ENCODE measurements around the gene HOXA6.

HOXA6 gene

GRCh38 chr7:27111042-27111750, 36.4 kb downstream of the HOXA6 start:
- no peak for TF ChIP-seq Cebpa-rat (IDR thresholded peaks at IDR 0.05)
- Histone ChIP-seq H3K4me2 (no peak overlapping the region), H3K4me1 (no peaks in the 10 kb centered on the region), H3K4me3 (no peak overlapping the region), H3K27me3 (no peaks in the 10 kb centered on the region), H4K20me1 (no peaks in the 10 kb centered on the region), H3K9me3 (replicated peaks in 1 of 11) (peaks cover 21 to 56% (median 43%) of the 10 kb centered on the region in 11 experiments; a peak in 21 of 22 replicates), H3K36me3 (no peaks in the 10 kb centered on the region; a peak in 1 of 22 replicates), H3K9ac (no peak overlapping the region), H3K27ac (no peak overlapping the region)

GRCh38 chr7:27110186-27111031, 37.2 kb downstream of the HOXA6 start:
- Histone ChIP-seq H3K4me3 (no peak overlapping the region), H3K9me3 (replicated peaks in 1 of 11) (peaks cover 22 to 59% (median 45%) of the 10 kb centered on the region in 11 experiments; a peak in 21 of 22 replicates), H3K27me3 (no peaks in the 10 kb centered on the region), H4K20me1 (no peaks in the 10 kb centered on the region), H3K9ac (no peak overlapping the region), H3K36me3 (no peaks in the 10 kb centered on the region; a peak in 1 of 22 replicates), H3K4me2 (no peak overlapping the region), H3K4me1 (no peaks in the 10 kb centered on the region), H3K27ac (no peak overlapping the region)
- TF ChIP-seq Cebpa-rat (IDR thresholded peaks at IDR 0.05): no peak

GRCh38 chr7:27109466-27110185, 37.9 kb downstream of the HOXA6 start:
- H3K9ac ChIP-seq: no peak overlapping the region
- peaks cover 22 to 59% (median 45%) of the 10 kb centered on the region in 11 experiments; a peak in 21 of 22 replicates for H3K9me3 ChIP-seq (replicated peaks in 1 of 11)
- H4K20me1 ChIP-seq: no peaks in the 10 kb centered on the region
- no peak overlapping the region for H3K4me3 ChIP-seq
- no peaks in the 10 kb centered on the region; a peak in 1 of 22 replicates for H3K36me3 ChIP-seq
- no peaks in the 10 kb centered on the region for H3K4me1 ChIP-seq
- no peaks in the 10 kb centered on the region for H3K27me3 ChIP-seq
- no peak for TF ChIP-seq Cebpa-rat (IDR thresholded peaks at IDR 0.05)
- no peak overlapping the region for H3K27ac ChIP-seq
- H3K4me2 ChIP-seq: no peak overlapping the region

GRCh38 chr7:27108390-27109127, 39.0 kb downstream of the HOXA6 start:
- Histone ChIP-seq H3K9me3 (replicated peaks in 1 of 11) (peaks cover 22 to 63% (median 46%) of the 10 kb centered on the region in 11 experiments; a peak in 21 of 22 replicates), H4K20me1 (no peaks in the 10 kb centered on the region), H3K27me3 (no peaks in the 10 kb centered on the region), H3K4me2 (no peak overlapping the region), H3K27ac (no peak overlapping the region), H3K9ac (no peak overlapping the region), H3K4me1 (no peaks in the 10 kb centered on the region), H3K36me3 (no peaks in the 10 kb centered on the region; a peak in 1 of 22 replicates), H3K4me3 (no peak overlapping the region)
- no peak for TF ChIP-seq Cebpa-rat (IDR thresholded peaks at IDR 0.05)

GRCh38 chr7:27107391-27108381, 39.9 kb downstream of the HOXA6 start:
- Histone ChIP-seq H3K4me3 (no peak overlapping the region), H3K4me1 (no peaks in the 10 kb centered on the region), H3K27me3 (no peaks in the 10 kb centered on the region), H3K9me3 (replicated peaks in 1 of 11) (peaks cover 22 to 65% (median 50%) of the 10 kb centered on the region in 11 experiments; a peak in 21 of 22 replicates), H4K20me1 (no peaks in the 10 kb centered on the region), H3K36me3 (no peaks in the 10 kb centered on the region; a peak in 1 of 22 replicates), H3K27ac (no peak overlapping the region), H3K4me2 (no peak overlapping the region), H3K9ac (no peak overlapping the region)
- TF ChIP-seq Cebpa-rat (IDR thresholded peaks at IDR 0.05): no peak

GRCh38 chr7:27106901-27107240, 40.7 kb downstream of the HOXA6 start:
- H3K27ac ChIP-seq: no peak overlapping the region
- no peaks in the 10 kb centered on the region; a peak in 1 of 22 replicates for H3K36me3 ChIP-seq
- H3K4me3 ChIP-seq: no peak overlapping the region
- H3K4me1 ChIP-seq: no peaks in the 10 kb centered on the region
- H3K27me3 ChIP-seq: no peaks in the 10 kb centered on the region
- H3K9me3 ChIP-seq (replicated peaks in 1 of 11): peaks cover 30 to 73% (median 57%) of the 10 kb centered on the region in 11 experiments
- no peak overlapping the region for H3K4me2 ChIP-seq
- TF ChIP-seq Cebpa-rat (IDR thresholded peaks at IDR 0.05): no peak
- H4K20me1 ChIP-seq: no peaks in the 10 kb centered on the region
- H3K9ac ChIP-seq: no peak overlapping the region

- no peak overlapping the region for H3K4me2 ChIP-seq
- no peak for TF ChIP-seq Cebpa-rat (IDR thresholded peaks at IDR 0.05)
- H3K4me1 ChIP-seq: no peaks in the 10 kb centered on the region
- H3K4me3 ChIP-seq: no peak overlapping the region
- no peak overlapping the region for H3K9ac ChIP-seq
- no peaks in the 10 kb centered on the region for H3K27me3 ChIP-seq
- no peaks in the 10 kb centered on the region; a peak in 1 of 22 replicates for H3K36me3 ChIP-seq
- no peak overlapping the region for H3K27ac ChIP-seq
- H3K9me3 ChIP-seq (replicated peaks in 1 of 11): peaks cover 32 to 78% (median 62%) of the 10 kb centered on the region in 11 experiments
- H4K20me1 ChIP-seq: no peaks in the 10 kb centered on the region
Measured at GRCh38 chr7:27106181-27106900, 41.2 kb downstream of the HOXA6 start.
